SU-DHL-6 (cell line): ENCODE data around the gene INTS1.

Experiments used
- H2AFZ ChIP-seq: fragments of 200-600 bp; sonication (generic); 2 replicates; pipeline ENCODE4 v1.6.1; 2014; ENCODE audit warnings: low read depth, mild to moderate bottlenecking, moderate library complexity, mixed read lengths, antibody characterized with exemption, low read length; ENCODE audit not compliant: severe bottlenecking
- H3F3A ChIP-seq: fragments of 200-600 bp; shearing (Covaris generic); 2 replicates; pipeline ENCODE4 v1.6.0; 2016; ENCODE audit warnings: antibody characterized with exemption, mild to moderate bottlenecking; ENCODE audit not compliant: insufficient read depth
- H3K27ac ChIP-seq: fragments of 200-600 bp; sonication (generic); 2 replicates; pipeline ENCODE4 v1.5.1; 2016; ENCODE audit warnings: low read depth, mild to moderate bottlenecking, low read length, moderate library complexity, mixed read lengths
- H3K27me3 ChIP-seq: fragments of 200-600 bp; sonication (generic), shearing (Covaris generic); 2 replicates; pipeline ENCODE4 v1.6.0; 2014; ENCODE audit warnings: mild to moderate bottlenecking, low read length
- H3K36me3 ChIP-seq: fragments of 200-600 bp; sonication (generic); 2 replicates; pipeline ENCODE4 v1.6.1; 2014; ENCODE audit warnings: mild to moderate bottlenecking, low read length, mixed read lengths
- H3K4me2 ChIP-seq: fragments of 300-600, 200-600 bp; shearing (Covaris generic), sonication (generic); 2 replicates; pipeline ENCODE4 v1.6.0; 2014; ENCODE audit warnings: low read length, low read depth, mild to moderate bottlenecking; ENCODE audit not compliant: poor library complexity, severe bottlenecking
- H3K4me3 ChIP-seq: fragments of 200-600 bp; sonication (generic); 2 replicates; pipeline ENCODE4 v1.5.1; 2014; ENCODE audit warnings: antibody characterized with exemption, low read length, mild to moderate bottlenecking, mixed read lengths; ENCODE audit not compliant: insufficient read depth, poor library complexity, severe bottlenecking
- H3K79me2 ChIP-seq: fragments of 200-600 bp; sonication (generic); 2 replicates; pipeline ENCODE4 v1.6.1; 2014; ENCODE audit warnings: mild to moderate bottlenecking, low read length, moderate library complexity; ENCODE audit not compliant: insufficient read depth
- H3K9ac ChIP-seq: fragments of 200-600 bp; sonication (generic); 2 replicates; pipeline ENCODE4 v1.7.0; 2014; ENCODE audit warnings: mild to moderate bottlenecking, low read length
- H3K9me2 ChIP-seq: fragments of 200-600 bp; sonication (generic); replicated peaks from 2 replicates; pipeline ENCODE4 v1.6.1; 2014; ENCODE audit warnings: low read length; ENCODE audit not compliant: insufficient read depth
- H3K9me3 ChIP-seq: fragments of 200-600 bp; sonication (generic); 2 replicates; pipeline ENCODE4 v1.6.1; 2014; ENCODE audit warnings: low read length, mixed read lengths; ENCODE audit not compliant: insufficient read depth
- H4K20me1 ChIP-seq: fragments of 200-600 bp; sonication (generic); 2 replicates; pipeline ENCODE4 v1.6.1; 2014; ENCODE audit warnings: low read depth, mild to moderate bottlenecking, antibody characterized with exemption, low read length, moderate library complexity, mixed read lengths
- EZH2phosphoT487 ChIP-seq: fragments of 200-600 bp; sonication (generic), shearing (Covaris generic); conservative IDR thresholded peaks from 2 replicates; pipeline ENCODE4 v1.6.1; 2018; ENCODE audit warnings: mild to moderate bottlenecking, antibody characterized with exemption, low read length, moderate library complexity, mixed read lengths
- TF ChIP-seq, protein P1 (sequence below): fragments of 200-600 bp; sonication (generic); IDR thresholded peaks from one replicate; pipeline ENCODE4 v1.5.1; 2017; ENCODE audit warnings: antibody characterized with exemption, mild to moderate bottlenecking, low read length, moderate library complexity; ENCODE audit not compliant: insufficient read depth, poor library complexity, severe bottlenecking

Gene INTS1

DNA sequence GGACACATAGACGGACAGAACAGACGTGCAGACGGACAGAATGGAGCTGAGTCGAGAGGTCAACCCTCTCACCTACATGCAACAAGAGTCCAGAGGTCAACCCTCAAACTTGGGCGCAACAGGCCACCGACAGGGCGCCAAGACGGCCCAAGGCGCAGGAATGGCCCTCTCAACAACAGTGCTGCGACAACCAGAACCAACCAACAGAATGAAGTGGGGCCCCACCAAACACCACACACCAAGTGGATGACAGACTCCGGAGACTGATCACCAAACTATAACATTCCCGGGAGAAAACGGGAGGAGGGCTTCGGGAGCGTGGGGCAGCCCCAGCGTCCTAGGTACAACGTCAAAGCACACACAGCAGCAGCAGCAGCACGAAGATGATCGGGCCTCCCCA, 13.4 kb downstream of the INTS1 start:
- no peak overlapping the region for H3K9ac ChIP-seq
- no peak overlapping the region for H3K27ac ChIP-seq
- no peak overlapping the region for H2AFZ ChIP-seq
- H3K36me3 ChIP-seq: no peaks in the 10 kb centered on the region
- H3K79me2 ChIP-seq: no peaks in the 10 kb centered on the region
- H3K9me2 ChIP-seq: no peaks in the 10 kb centered on the region
- H3K27me3 ChIP-seq: no peaks in the 10 kb centered on the region
- no peak overlapping the region for H3K4me2 ChIP-seq
- no peak for TF ChIP-seq EZH2phosphoT487
- TF ChIP-seq, protein P1, sequence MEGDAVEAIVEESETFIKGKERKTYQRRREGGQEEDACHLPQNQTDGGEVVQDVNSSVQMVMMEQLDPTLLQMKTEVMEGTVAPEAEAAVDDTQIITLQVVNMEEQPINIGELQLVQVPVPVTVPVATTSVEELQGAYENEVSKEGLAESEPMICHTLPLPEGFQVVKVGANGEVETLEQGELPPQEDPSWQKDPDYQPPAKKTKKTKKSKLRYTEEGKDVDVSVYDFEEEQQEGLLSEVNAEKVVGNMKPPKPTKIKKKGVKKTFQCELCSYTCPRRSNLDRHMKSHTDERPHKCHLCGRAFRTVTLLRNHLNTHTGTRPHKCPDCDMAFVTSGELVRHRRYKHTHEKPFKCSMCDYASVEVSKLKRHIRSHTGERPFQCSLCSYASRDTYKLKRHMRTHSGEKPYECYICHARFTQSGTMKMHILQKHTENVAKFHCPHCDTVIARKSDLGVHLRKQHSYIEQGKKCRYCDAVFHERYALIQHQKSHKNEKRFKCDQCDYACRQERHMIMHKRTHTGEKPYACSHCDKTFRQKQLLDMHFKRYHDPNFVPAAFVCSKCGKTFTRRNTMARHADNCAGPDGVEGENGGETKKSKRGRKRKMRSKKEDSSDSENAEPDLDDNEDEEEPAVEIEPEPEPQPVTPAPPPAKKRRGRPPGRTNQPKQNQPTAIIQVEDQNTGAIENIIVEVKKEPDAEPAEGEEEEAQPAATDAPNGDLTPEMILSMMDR: no peak
- H4K20me1 ChIP-seq: no peaks in the 10 kb centered on the region
- no peaks in the 10 kb centered on the region for H3K9me3 ChIP-seq
- no peak overlapping the region for H3K4me3 ChIP-seq
- H3F3A ChIP-seq: no peaks in the 10 kb centered on the region

DNA sequence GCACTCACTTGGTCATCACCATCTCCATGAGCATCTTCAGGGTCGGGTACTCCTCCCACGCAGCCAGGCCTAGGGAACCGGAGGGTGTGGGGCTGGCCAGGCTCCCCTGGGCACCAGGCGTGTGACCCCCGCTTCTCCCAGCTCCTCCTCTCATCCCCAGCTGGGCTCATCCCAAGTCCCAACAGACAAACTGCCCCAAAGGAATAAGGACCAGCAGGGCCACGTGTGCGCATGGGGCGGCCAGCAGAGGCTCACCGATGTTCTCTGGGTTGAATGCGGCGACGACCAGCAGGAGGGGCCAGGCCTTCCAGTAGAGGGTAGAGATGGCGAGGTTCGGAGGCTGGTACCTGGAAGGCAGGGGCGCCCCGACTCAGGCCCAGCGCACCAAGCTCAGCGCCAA, 14.9 kb downstream of the INTS1 start:
- Histone ChIP-seq H3K79me2 (no peaks in the 10 kb centered on the region), H3K27me3 (no peaks in the 10 kb centered on the region), H4K20me1 (no peaks in the 10 kb centered on the region), H3K9me2 (no peaks in the 10 kb centered on the region), H3K9ac (no peak overlapping the region), H3F3A (no peaks in the 10 kb centered on the region), H3K4me2 (no peak overlapping the region), H2AFZ (no peak overlapping the region), H3K9me3 (no peaks in the 10 kb centered on the region), H3K4me3 (no peak overlapping the region), H3K27ac (no peak overlapping the region), H3K36me3 (no peaks in the 10 kb centered on the region)
- TF ChIP-seq EZH2phosphoT487: no peak
- TF ChIP-seq, protein P1: no peak

DNA sequence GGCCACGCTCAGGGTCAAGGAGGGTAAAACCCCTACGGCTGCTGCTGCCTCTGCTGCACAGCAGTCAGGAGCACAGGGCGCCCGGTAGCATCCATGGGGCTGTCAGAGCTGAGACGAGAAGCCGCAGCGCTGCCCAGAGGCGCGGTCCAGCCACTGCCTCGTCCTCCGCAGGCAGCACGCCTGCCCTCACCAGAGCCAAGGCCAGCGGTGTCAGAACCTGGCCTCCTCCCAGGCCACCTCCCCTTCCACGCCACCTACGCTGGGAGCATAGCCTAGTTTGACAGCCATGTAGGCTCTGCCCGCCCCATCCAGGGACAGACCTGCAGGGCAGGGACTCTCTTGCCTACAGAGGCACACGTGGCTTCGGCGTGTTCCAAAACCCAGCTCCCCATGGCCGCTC, 16.2 kb downstream of the INTS1 start:
- no peak overlapping the region for H3K4me3 ChIP-seq
- H3K27me3 ChIP-seq: no peaks in the 10 kb centered on the region
- H2AFZ ChIP-seq: no peak overlapping the region
- no peaks in the 10 kb centered on the region for H4K20me1 ChIP-seq
- no peak overlapping the region for H3K9ac ChIP-seq
- no peaks in the 10 kb centered on the region for H3K9me2 ChIP-seq
- no peaks in the 10 kb centered on the region for H3K79me2 ChIP-seq
- no peak overlapping the region for H3K27ac ChIP-seq
- H3K9me3 ChIP-seq: no peaks in the 10 kb centered on the region
- H3K4me2 ChIP-seq: no peak overlapping the region
- TF ChIP-seq, protein P1: no peak
- TF ChIP-seq EZH2phosphoT487: no peak
- no peaks in the 10 kb centered on the region for H3K36me3 ChIP-seq
- no peaks in the 10 kb centered on the region for H3F3A ChIP-seq
